Ishikawa (cell line): Measurements from ENCODE around the gene RNMT.

Source experiments
- CEBPB ChIP-seq: IDR thresholded peaks from 2 replicates; pipeline ENCODE4 v1.6.1; 2012
- EGR1 ChIP-seq: IDR thresholded peaks from 2 replicates; pipeline ENCODE4 v1.6.1; 2012
- EP300 ChIP-seq: IDR thresholded peaks from 2 replicates; pipeline ENCODE4 v1.6.1; 2012; ENCODE audit warnings: borderline replicate concordance
- FOXM1 ChIP-seq: IDR thresholded peaks from 2 replicates; pipeline ENCODE4 v1.6.1; 2012; ENCODE audit warnings: low read depth, borderline replicate concordance
- NFIC ChIP-seq: IDR thresholded peaks from 2 replicates; pipeline ENCODE4 v1.6.1; 2012
- RAD21 ChIP-seq: IDR thresholded peaks from 2 replicates; pipeline ENCODE4 v1.6.1; 2012; ENCODE audit warnings: low read depth
- TAF1 ChIP-seq: IDR thresholded peaks from 2 replicates; pipeline ENCODE4 v1.6.1; 2012; ENCODE audit warnings: low read depth, mild to moderate bottlenecking
- YY1 ChIP-seq: IDR thresholded peaks from 2 replicates; pipeline ENCODE4 v1.6.1; 2012; ENCODE audit warnings: low read depth
- ZBTB7A ChIP-seq: IDR thresholded peaks from 2 replicates; pipeline ENCODE4 v1.6.1; 2012; ENCODE audit warnings: low read depth
- TF ChIP-seq, protein P1 (sequence below): IDR thresholded peaks from 2 replicates; pipeline ENCODE4 v1.6.1; 2012; ENCODE audit warnings: low read depth, mild to moderate bottlenecking
- TF ChIP-seq, protein P2 (sequence below): IDR thresholded peaks from 2 replicates; pipeline ENCODE4 v1.6.1; 2012
- TF ChIP-seq, protein P3 (sequence below): IDR thresholded peaks from 2 replicates; pipeline ENCODE4 v1.6.1; 2012

The RNMT gene

DNA sequence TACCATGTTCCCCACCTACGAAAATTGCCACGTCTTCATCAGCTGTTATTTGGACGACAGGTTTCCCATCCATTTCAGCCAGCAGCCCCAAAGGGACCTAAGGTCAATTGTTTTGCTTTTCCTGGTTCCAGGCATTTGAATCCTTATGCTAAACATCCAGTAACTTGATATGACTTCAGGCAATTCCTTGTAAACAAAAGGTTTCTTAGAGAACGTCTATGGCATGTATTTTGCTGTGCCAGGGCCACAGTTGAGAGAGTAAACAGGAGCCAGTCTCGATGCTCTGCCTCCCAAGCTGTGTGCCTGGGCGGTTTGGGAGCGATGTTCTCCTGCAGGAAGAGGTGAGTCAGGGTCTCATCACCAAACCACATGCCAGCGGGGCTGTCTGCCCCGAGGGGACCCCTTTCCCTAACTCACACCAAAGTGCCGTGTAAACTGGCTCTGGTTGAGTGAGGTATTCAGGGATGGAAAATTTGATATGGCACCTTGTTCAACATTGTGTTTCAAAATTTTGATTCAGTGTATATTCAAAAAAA, 84.5 kb downstream of the RNMT start:
- TF ChIP-seq ZBTB7A (no peak), CEBPB (no peak), NFIC (no peak), TAF1 (no peak)
- TF ChIP-seq, protein P1, sequence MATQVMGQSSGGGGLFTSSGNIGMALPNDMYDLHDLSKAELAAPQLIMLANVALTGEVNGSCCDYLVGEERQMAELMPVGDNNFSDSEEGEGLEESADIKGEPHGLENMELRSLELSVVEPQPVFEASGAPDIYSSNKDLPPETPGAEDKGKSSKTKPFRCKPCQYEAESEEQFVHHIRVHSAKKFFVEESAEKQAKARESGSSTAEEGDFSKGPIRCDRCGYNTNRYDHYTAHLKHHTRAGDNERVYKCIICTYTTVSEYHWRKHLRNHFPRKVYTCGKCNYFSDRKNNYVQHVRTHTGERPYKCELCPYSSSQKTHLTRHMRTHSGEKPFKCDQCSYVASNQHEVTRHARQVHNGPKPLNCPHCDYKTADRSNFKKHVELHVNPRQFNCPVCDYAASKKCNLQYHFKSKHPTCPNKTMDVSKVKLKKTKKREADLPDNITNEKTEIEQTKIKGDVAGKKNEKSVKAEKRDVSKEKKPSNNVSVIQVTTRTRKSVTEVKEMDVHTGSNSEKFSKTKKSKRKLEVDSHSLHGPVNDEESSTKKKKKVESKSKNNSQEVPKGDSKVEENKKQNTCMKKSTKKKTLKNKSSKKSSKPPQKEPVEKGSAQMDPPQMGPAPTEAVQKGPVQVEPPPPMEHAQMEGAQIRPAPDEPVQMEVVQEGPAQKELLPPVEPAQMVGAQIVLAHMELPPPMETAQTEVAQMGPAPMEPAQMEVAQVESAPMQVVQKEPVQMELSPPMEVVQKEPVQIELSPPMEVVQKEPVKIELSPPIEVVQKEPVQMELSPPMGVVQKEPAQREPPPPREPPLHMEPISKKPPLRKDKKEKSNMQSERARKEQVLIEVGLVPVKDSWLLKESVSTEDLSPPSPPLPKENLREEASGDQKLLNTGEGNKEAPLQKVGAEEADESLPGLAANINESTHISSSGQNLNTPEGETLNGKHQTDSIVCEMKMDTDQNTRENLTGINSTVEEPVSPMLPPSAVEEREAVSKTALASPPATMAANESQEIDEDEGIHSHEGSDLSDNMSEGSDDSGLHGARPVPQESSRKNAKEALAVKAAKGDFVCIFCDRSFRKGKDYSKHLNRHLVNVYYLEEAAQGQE = no peak

DNA sequence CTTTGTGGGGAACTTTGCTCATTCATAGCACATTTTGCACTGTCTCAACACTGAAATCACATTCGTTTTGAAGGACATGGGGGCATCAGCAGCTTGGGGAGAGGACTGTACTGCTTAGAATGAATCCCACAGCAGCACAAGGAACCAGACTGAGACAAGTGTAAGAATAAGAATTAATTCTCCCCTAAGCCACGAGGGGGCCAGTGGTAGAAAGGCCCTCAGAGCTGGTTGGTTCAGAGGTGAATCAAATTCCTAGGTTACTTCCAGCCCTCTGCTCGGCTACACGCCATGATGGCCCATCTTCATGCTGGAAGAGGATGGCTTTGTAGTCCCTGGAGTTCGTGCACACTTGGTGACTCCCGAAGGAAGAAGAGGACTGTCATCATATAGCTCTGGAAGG, 85.5 kb downstream of the RNMT start:
- no peak for TF ChIP-seq TAF1
- TF ChIP-seq EP300 = no peak
- TF ChIP-seq, protein P2, sequence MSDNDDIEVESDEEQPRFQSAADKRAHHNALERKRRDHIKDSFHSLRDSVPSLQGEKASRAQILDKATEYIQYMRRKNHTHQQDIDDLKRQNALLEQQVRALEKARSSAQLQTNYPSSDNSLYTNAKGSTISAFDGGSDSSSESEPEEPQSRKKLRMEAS = no peak
- TF ChIP-seq, protein P3, sequence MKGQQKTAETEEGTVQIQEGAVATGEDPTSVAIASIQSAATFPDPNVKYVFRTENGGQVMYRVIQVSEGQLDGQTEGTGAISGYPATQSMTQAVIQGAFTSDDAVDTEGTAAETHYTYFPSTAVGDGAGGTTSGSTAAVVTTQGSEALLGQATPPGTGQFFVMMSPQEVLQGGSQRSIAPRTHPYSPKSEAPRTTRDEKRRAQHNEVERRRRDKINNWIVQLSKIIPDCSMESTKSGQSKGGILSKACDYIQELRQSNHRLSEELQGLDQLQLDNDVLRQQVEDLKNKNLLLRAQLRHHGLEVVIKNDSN = no peak
- no peak for TF ChIP-seq ZBTB7A
- TF ChIP-seq CEBPB = no peak
- TF ChIP-seq YY1 = no peak
- TF ChIP-seq RAD21 = no peak
- TF ChIP-seq, protein P1 = no peak
- TF ChIP-seq FOXM1 = no peak

DNA sequence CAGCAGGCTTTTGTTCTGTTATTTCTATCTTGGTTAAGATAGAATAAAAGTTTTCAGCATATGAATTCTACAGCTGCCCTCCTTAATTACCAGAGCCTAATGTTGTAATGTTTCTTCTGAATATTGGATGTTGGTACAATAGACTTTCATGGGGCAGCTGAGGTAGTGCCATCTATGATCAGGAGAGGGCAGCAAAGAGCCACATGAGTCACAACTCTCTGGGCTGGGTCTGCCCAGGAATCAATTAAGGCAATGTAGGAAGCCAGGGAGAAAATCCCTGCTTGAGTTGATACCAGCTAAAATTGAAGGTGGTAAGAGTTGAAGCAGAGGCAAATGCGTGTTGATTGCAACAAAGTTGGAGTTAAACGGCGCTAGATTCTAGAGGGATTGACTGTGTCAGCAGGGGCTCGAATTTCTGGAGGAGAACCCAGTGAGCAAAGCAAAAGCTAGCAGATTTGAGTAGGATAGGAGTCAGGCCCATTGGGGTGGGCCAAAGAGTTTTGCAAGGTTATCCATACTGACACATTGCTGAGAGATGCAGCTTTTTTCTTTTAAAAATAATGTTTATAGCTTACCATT, 86.9 kb downstream of the RNMT start:
- TF ChIP-seq RAD21 = peak; percentile 79
- TF ChIP-seq EGR1 = no peak
